Hepatocyte (in vitro differentiated cells): ENCODE data around the gene PSMD7. TPM values are rescaled to one million over a fixed set of nuclear protein-coding genes. Genes with fewer than 3 reads are reported as not detected.
A peak's percentile ranks its signal among the peaks of the same experiment; 100 is the strongest.

Experiments used
- DNase-seq: peaks from one replicate; pipeline ENCODE4 v3.0.0-alpha.2; 2016; ENCODE audit warnings: low spot score
- H2AFZ ChIP-seq: fragments of 200-600 bp; sonication (generic); 2 replicates; pipeline ENCODE4 v1.6.0; 2016; ENCODE audit warnings: antibody characterized with exemption, mild to moderate bottlenecking
- H3K27ac ChIP-seq: fragments of 200-600 bp; sonication (generic); 2 replicates; pipeline ENCODE4 v1.5.1; 2016; ENCODE audit warnings: mild to moderate bottlenecking
- H3K27me3 ChIP-seq: fragments of 200-600 bp; sonication (generic); 2 replicates; pipeline ENCODE4 v1.6.1; 2016
- H3K36me3 ChIP-seq: fragments of 200-600 bp; sonication (generic); replicated peaks from 2 replicates; pipeline ENCODE4 v1.5.1; 2016; ENCODE audit warnings: low read depth; ENCODE audit not compliant: insufficient read depth
- H3K4me1 ChIP-seq: fragments of 200-600 bp; sonication (generic); 2 replicates; pipeline ENCODE4 v1.5.1; 2016; ENCODE audit warnings: mild to moderate bottlenecking, moderate library complexity; ENCODE audit not compliant: insufficient read depth
- H3K4me2 ChIP-seq: fragments of 200-600 bp; sonication (generic); 2 replicates; pipeline ENCODE4 v1.6.0; 2016
- H3K4me3 ChIP-seq: fragments of 200-600 bp; sonication (generic); 2 replicates; pipeline ENCODE4 v1.5.1; 2016; ENCODE audit warnings: mild to moderate bottlenecking
- H3K79me2 ChIP-seq: fragments of 200-600 bp; sonication (generic); 2 replicates; pipeline ENCODE4 v1.6.0; 2017; ENCODE audit warnings: mild to moderate bottlenecking
- H3K9me2 ChIP-seq: fragments of 200-600 bp; sonication (generic); replicated peaks from 2 replicates; pipeline ENCODE4 v1.6.0; 2017; ENCODE audit warnings: mild to moderate bottlenecking; ENCODE audit not compliant: insufficient read depth
- H3K9me3 ChIP-seq: fragments of 200-600 bp; sonication (generic); 2 replicates; pipeline ENCODE4 v1.5.1; 2016; ENCODE audit warnings: low read depth, mild to moderate bottlenecking
- H4K20me1 ChIP-seq: fragments of 200-600 bp; sonication (generic); 2 replicates; pipeline ENCODE4 v1.6.0; 2016; ENCODE audit warnings: mild to moderate bottlenecking; ENCODE audit not compliant: insufficient read depth, poor library complexity, severe bottlenecking
- EZH2 ChIP-seq: fragments of 200-600 bp; sonication (generic); IDR thresholded peaks from 2 replicates; pipeline ENCODE4 v1.6.1; 2016; ENCODE audit warnings: antibody characterized with exemption, mild to moderate bottlenecking, borderline replicate concordance
- EZH2phosphoT487 ChIP-seq: fragments of 200-600 bp; sonication (generic); IDR thresholded peaks from one replicate; pipeline ENCODE4 v1.6.1; 2018; ENCODE audit warnings: antibody characterized with exemption, mild to moderate bottlenecking, low read depth, moderate library complexity; ENCODE audit not compliant: unreplicated experiment, severe bottlenecking
- WGBS: methylation state at CpG from one replicate; pipeline ENCODE4 v1.1.6; 2016; ENCODE audit warnings: low lambda C conversion rate; ENCODE audit errors: missing lambda C conversion rate; 5-methylcytosine and 5-hydroxymethylcytosine counted together
- polyA plus RNA-seq: library from polyadenylated mRNA; unstranded; fragments of >200 nt; fragmentation: Nextera tagmentation; extraction: Ambion mirVana; gene quantifications from 2 replicates; pipeline ENCODE4 v1.2.1, GENCODE V29; 2016
- total RNA-seq: library from RNA; depleted of rRNA; stranded (reverse); fragments of >200 nt; gene quantifications from 2 replicates; pipeline ENCODE4 v1.2.3, GENCODE V29; 2014
- TF ChIP-seq, protein P1 (sequence below): fragments of 200-600 bp; sonication (generic); IDR thresholded peaks from 2 replicates; pipeline ENCODE4 v1.5.1; 2016; ENCODE audit warnings: antibody characterized with exemption, mild to moderate bottlenecking; ENCODE audit not compliant: poor library complexity

PSMD7 gene
- total and polyA plus RNA-seq, 2 experiments from 2014 or later, result 98.2 to 134 TPM

DNA sequence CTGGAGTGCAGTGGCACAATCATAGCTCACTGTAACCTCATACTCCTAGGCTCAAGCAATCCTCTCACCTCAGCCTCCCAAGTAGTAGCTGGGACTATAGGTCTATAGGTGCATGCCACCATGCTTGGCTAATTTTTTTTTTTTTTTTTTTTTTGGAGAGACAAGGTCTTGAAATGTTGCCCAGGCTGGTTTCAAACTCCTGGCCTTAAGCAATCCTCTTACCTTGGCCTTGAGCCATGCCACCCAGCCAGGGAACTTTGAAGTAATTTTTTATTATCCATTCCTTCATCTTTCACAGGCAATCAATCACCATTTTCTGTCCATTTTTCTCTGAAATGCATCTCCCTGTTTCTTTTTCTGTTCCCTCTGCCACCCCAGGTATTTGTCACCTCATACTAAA, 6.3 kb upstream of the PSMD7 start:
- Histone ChIP-seq H3K4me1 (no peaks in the 10 kb centered on the region), H3K9me3 (no peaks in the 10 kb centered on the region), H3K4me2 (no peak overlapping the region), H3K9me2 (no peaks in the 10 kb centered on the region), H3K4me3 (no peak overlapping the region), H2AFZ (no peak overlapping the region), H3K79me2 (peaks cover 5% of the 10 kb centered on the region), H4K20me1 (no peaks in the 10 kb centered on the region), H3K27ac (no peak overlapping the region), H3K27me3 (no peaks in the 10 kb centered on the region), H3K36me3 (no peaks in the 10 kb centered on the region)
- no peak for DNase-seq
- TF ChIP-seq EZH2phosphoT487 (no peak), EZH2 (no peak)
- TF ChIP-seq, protein P1, sequence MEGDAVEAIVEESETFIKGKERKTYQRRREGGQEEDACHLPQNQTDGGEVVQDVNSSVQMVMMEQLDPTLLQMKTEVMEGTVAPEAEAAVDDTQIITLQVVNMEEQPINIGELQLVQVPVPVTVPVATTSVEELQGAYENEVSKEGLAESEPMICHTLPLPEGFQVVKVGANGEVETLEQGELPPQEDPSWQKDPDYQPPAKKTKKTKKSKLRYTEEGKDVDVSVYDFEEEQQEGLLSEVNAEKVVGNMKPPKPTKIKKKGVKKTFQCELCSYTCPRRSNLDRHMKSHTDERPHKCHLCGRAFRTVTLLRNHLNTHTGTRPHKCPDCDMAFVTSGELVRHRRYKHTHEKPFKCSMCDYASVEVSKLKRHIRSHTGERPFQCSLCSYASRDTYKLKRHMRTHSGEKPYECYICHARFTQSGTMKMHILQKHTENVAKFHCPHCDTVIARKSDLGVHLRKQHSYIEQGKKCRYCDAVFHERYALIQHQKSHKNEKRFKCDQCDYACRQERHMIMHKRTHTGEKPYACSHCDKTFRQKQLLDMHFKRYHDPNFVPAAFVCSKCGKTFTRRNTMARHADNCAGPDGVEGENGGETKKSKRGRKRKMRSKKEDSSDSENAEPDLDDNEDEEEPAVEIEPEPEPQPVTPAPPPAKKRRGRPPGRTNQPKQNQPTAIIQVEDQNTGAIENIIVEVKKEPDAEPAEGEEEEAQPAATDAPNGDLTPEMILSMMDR, result no peak

DNA sequence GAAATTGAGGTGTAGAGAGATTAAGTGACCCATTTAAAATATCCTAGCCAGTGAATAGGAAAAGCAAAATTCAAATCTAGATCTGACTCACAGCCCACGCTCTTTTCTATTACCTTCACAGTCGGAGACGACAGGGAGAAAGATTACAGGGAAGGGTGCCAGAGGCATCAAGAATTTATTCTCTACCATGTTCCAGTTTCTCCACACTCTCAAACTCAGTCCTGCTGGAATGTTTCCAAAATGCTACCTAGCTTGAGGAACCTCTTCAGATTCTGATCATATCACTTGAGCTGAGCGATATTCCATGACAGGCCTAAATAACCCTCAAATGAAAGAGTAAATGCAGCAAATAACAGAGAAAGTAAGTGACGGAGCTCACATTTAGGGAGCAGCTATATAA, 5.4 kb upstream of the PSMD7 start:
- Histone ChIP-seq H3K4me1 (no peaks in the 10 kb centered on the region), H3K4me3 (no peak overlapping the region), H3K36me3 (no peaks in the 10 kb centered on the region), H3K4me2 (no peak overlapping the region), H3K27ac (no peak overlapping the region), H3K9me2 (no peaks in the 10 kb centered on the region), H3K27me3 (no peaks in the 10 kb centered on the region), H3K79me2 (peaks cover 9% of the 10 kb centered on the region), H3K9me3 (no peaks in the 10 kb centered on the region), H2AFZ (no peak overlapping the region), H4K20me1 (no peaks in the 10 kb centered on the region)
- no peak for DNase-seq
- TF ChIP-seq EZH2 (no peak), EZH2phosphoT487 (no peak)
- 97% methylated on average over 5 of the region's 5 CpGs for WGBS

DNA sequence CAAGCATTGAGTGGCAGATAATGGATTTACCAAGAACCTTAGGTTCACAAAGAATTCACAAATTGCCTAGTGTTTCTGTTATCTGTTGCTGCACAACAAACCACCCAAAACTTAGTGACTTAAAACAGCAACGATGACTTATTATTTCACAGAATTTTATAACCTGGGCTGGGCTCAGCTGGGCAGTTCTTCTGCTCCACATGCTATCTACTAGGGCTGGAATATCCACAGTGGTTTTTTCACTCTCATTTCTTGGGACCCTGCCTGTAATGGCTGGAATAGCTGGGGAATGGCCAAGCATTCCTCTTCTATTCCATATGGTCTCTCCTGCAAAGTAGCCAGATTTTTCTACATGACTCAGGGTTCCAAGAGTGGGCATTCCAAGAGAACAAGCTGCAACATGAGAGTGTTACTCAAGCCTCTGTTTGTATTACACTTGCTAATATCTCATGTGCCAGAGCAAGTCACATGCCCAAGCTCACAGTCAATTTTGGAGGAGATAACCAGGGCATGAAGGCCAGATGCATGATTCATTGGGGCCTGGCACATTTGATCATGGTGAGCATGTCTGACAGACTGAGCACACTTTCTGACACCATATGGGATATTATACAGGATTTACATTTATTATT, 4.9 kb upstream of the PSMD7 start:
- TF ChIP-seq, protein P1, result no peak
- no peak for TF ChIP-seq EZH2
- TF ChIP-seq EZH2phosphoT487, result no peak
- Histone ChIP-seq H4K20me1 (no peaks in the 10 kb centered on the region), H3K4me1 (no peaks in the 10 kb centered on the region), H3K9me3 (no peaks in the 10 kb centered on the region), H3K79me2 (peaks cover 9% of the 10 kb centered on the region), H3K27ac (no peak overlapping the region), H3K9me2 (no peaks in the 10 kb centered on the region), H2AFZ (no peak overlapping the region), H3K4me3 (no peak overlapping the region), H3K27me3 (no peaks in the 10 kb centered on the region), H3K36me3 (no peaks in the 10 kb centered on the region), H3K4me2 (no peak overlapping the region)
- no peak for DNase-seq
- 95% methylated on average over 1 of the region's 1 CpG for WGBS

DNA sequence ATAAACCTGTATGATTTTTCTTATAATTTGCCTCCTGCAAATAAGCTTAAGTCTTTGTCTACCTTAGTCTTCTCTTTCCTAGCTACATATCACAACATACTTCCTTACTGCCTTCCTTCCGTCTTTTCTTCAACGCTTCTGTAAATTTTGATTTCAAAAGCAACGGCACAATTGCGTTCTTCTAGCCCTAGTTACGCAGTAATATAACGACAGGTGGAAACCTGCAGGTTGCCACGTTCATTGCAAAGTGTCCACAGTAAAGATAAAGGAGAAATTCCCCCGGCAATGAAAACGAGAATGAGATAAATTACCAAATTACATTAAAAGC, 546 bp upstream of the PSMD7 start:
- H3K27me3 ChIP-seq, result no peaks in the 10 kb centered on the region
- no peaks in the 10 kb centered on the region for H3K9me3 ChIP-seq
- H3K4me2 ChIP-seq, result peak overlapping the region; percentile 83
- peak overlapping the region; percentile 95 for H2AFZ ChIP-seq
- peak overlapping the region; percentile 84 for H3K4me3 ChIP-seq
- H3K9me2 ChIP-seq, result no peaks in the 10 kb centered on the region
- H3K79me2 ChIP-seq, result peaks cover 51% of the 10 kb centered on the region
- H3K27ac ChIP-seq, result peak overlapping the region; percentile 93
- no peaks in the 10 kb centered on the region for H3K36me3 ChIP-seq
- 15% methylated on average over 9 of the region's 9 CpGs for WGBS
- H3K4me1 ChIP-seq, result peaks cover 5% of the 10 kb centered on the region
- DNase-seq, result no peak
- TF ChIP-seq EZH2 (no peak), EZH2phosphoT487 (no peak)
- TF ChIP-seq, protein P1, result no peak
- H4K20me1 ChIP-seq, result peaks cover 11% of the 10 kb centered on the region
